ENCODE results near the gene ZNF219.

DNA sequence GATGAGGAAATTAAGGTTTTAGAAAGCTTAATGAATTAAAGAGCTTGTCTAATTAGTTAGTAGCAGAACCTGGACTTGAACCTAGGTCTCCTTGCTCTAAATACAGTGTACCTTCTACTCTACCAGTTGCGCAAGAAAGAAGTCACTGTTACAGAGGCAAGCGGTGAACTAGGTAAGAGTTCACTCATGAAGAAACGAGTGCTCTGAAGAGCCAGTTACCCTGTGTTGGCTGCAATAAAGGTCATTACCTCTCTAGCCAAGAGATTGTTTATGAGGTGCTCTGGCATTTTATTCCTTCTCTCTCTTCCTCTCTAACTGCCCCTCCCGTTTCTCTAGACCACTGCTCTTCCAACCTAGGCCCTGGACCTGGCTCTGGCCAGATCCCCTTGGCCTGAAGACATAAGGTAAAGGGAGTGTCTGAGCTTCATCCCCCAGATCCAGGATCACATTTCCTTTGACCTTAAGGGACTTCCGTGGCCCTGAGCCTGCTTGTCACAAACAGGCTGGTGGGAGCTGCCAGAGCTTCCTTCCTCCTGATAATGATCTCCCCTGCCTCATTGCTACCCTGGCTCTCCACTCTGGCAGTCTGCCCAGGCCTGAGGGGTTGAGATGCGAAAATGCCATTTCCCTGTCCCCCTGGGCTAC lies 54.4 kb downstream of the ZNF219 start:
- TF ChIP-seq, protein P1, sequence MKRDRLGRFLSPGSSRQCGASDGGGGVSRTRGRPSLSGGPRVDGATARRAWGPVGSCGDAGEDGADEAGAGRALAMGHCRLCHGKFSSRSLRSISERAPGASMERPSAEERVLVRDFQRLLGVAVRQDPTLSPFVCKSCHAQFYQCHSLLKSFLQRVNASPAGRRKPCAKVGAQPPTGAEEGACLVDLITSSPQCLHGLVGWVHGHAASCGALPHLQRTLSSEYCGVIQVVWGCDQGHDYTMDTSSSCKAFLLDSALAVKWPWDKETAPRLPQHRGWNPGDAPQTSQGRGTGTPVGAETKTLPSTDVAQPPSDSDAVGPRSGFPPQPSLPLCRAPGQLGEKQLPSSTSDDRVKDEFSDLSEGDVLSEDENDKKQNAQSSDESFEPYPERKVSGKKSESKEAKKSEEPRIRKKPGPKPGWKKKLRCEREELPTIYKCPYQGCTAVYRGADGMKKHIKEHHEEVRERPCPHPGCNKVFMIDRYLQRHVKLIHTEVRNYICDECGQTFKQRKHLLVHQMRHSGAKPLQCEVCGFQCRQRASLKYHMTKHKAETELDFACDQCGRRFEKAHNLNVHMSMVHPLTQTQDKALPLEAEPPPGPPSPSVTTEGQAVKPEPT (CRISPR knock-in tag; IDR thresholded peaks at IDR 0.05; ENCODE audit: low read depth) = no peak
- TF ChIP-seq MZF1 (CRISPR knock-in tag; IDR thresholded peaks at IDR 0.05; ENCODE audit: borderline replicate concordance) (no peak), ZNF589 (CRISPR knock-in tag; conservative IDR thresholded peaks at IDR 0.05) (no peak), ZNF292 (CRISPR knock-in tag; IDR thresholded peaks at IDR 0.05; ENCODE audit: borderline replicate concordance, low read depth) (peak; percentile 50; the same call in 1 of the 2 replicates), KAT7 (CRISPR knock-in tag; IDR thresholded peaks at IDR 0.05; ENCODE audit: borderline replicate concordance) (no peak)
- TF ChIP-seq, protein P2, sequence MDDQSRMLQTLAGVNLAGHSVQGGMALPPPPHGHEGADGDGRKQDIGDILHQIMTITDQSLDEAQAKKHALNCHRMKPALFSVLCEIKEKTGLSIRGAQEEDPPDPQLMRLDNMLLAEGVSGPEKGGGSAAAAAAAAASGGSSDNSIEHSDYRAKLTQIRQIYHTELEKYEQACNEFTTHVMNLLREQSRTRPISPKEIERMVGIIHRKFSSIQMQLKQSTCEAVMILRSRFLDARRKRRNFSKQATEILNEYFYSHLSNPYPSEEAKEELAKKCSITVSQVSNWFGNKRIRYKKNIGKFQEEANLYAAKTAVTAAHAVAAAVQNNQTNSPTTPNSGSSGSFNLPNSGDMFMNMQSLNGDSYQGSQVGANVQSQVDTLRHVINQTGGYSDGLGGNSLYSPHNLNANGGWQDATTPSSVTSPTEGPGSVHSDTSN (CRISPR knock-in tag; IDR thresholded peaks at IDR 0.05; ENCODE audit: borderline replicate concordance) = no peak

All from HepG2 (cell line).